ENCODE results near the gene GABRB2.

Gene GABRB2

GRCh38 chr5:161278739-161279660 lies 267.5 kb downstream of the GABRB2 start:
- TF ChIP-seq GATA3 (IDR thresholded peaks at IDR 0.05; ENCODE audit: low read depth, low read length) (no peak), GATA2 (IDR thresholded peaks at IDR 0.05; ENCODE audit: low read depth, low read length) (no peak)

- TF ChIP-seq GATA3 (IDR thresholded peaks at IDR 0.05; ENCODE audit: low read depth, low read length) = no peak
- TF ChIP-seq GATA2 (IDR thresholded peaks at IDR 0.05; ENCODE audit: low read depth, low read length) = no peak
Measured at GRCh38 chr5:161277011-161277410, 269.5 kb downstream of the GABRB2 start.

GRCh38 chr5:161274951-161275350 lies 271.6 kb downstream of the GABRB2 start:
- no peak for TF ChIP-seq GATA3 (IDR thresholded peaks at IDR 0.05; ENCODE audit: low read depth, low read length)
- TF ChIP-seq GATA2 (IDR thresholded peaks at IDR 0.05; ENCODE audit: low read depth, low read length) = no peak

- TF ChIP-seq GATA2 (IDR thresholded peaks at IDR 0.05; ENCODE audit: low read depth, low read length) (no peak), GATA3 (IDR thresholded peaks at IDR 0.05; ENCODE audit: low read depth, low read length) (no peak)
Measured at GRCh38 chr5:161273410-161273809, 273.1 kb downstream of the GABRB2 start.

- no peak for TF ChIP-seq GATA3 (IDR thresholded peaks at IDR 0.05; ENCODE audit: low read depth, low read length)
- no peak for TF ChIP-seq GATA2 (IDR thresholded peaks at IDR 0.05; ENCODE audit: low read depth, low read length)
Measured at GRCh38 chr5:161271816-161272215, 274.7 kb downstream of the GABRB2 start.

GRCh38 chr5:161269125-161269524 lies 277.4 kb downstream of the GABRB2 start:
- TF ChIP-seq GATA3 (IDR thresholded peaks at IDR 0.05; ENCODE audit: low read depth, low read length) (no peak), GATA2 (IDR thresholded peaks at IDR 0.05; ENCODE audit: low read depth, low read length) (no peak)

GRCh38 chr5:161266954-161267353 lies 279.6 kb downstream of the GABRB2 start:
- TF ChIP-seq GATA2 (IDR thresholded peaks at IDR 0.05; ENCODE audit: low read depth, low read length) (no peak), GATA3 (IDR thresholded peaks at IDR 0.05; ENCODE audit: low read depth, low read length) (no peak)

GRCh38 chr5:161265006-161265405 lies 281.5 kb downstream of the GABRB2 start:
- TF ChIP-seq GATA2 (IDR thresholded peaks at IDR 0.05; ENCODE audit: low read depth, low read length) (no peak), GATA3 (IDR thresholded peaks at IDR 0.05; ENCODE audit: low read depth, low read length) (no peak)

- TF ChIP-seq GATA2 (IDR thresholded peaks at IDR 0.05; ENCODE audit: low read depth, low read length) (no peak), GATA3 (IDR thresholded peaks at IDR 0.05; ENCODE audit: low read depth, low read length) (no peak)
Measured at GRCh38 chr5:161263191-161263590, 283.3 kb downstream of the GABRB2 start.

GRCh38 chr5:161261668-161262323 lies 284.7 kb downstream of the GABRB2 start:
- TF ChIP-seq GATA3 (IDR thresholded peaks at IDR 0.05; ENCODE audit: low read depth, low read length) = no peak
- no peak for TF ChIP-seq GATA2 (IDR thresholded peaks at IDR 0.05; ENCODE audit: low read depth, low read length)

GRCh38 chr5:161258438-161258837 lies 288.1 kb downstream of the GABRB2 start:
- TF ChIP-seq GATA2 (IDR thresholded peaks at IDR 0.05; ENCODE audit: low read depth, low read length) (no peak), GATA3 (IDR thresholded peaks at IDR 0.05; ENCODE audit: low read depth, low read length) (no peak)

- TF ChIP-seq GATA2 (IDR thresholded peaks at IDR 0.05; ENCODE audit: low read depth, low read length) (no peak), GATA3 (IDR thresholded peaks at IDR 0.05; ENCODE audit: low read depth, low read length) (no peak)
Measured at GRCh38 chr5:161256957-161257356, 289.6 kb downstream of the GABRB2 start.

GRCh38 chr5:161246749-161247148 lies 299.8 kb downstream of the GABRB2 start:
- TF ChIP-seq GATA3 (IDR thresholded peaks at IDR 0.05; ENCODE audit: low read depth, low read length) = no peak
- no peak for TF ChIP-seq GATA2 (IDR thresholded peaks at IDR 0.05; ENCODE audit: low read depth, low read length)

All from SH-SY5Y (cell line).